Neural cell (in vitro differentiated cells): Measurements from ENCODE around the gene PRKAG2.

Experiments
- EP300 ChIP-seq: fragments of 450-650 bp; conservative IDR thresholded peaks from 2 replicates; pipeline ENCODE4 v1.6.1; 2014; ENCODE audit warnings: antibody characterized with exemption, mild to moderate bottlenecking, moderate library complexity; ENCODE audit not compliant: poor library complexity, severe bottlenecking
- EZH2 ChIP-seq: fragments of 200-600, 300-800 bp; shearing (Covaris generic), sonication (generic); IDR thresholded peaks from 2 replicates; pipeline ENCODE4 v1.6.1; 2014; ENCODE audit warnings: antibody characterized with exemption, low read length, borderline replicate concordance, mild to moderate bottlenecking; ENCODE audit not compliant: insufficient read depth, poor library complexity, severe bottlenecking
- MXI1 ChIP-seq: fragments of 450-650 bp; conservative IDR thresholded peaks from 2 replicates; pipeline ENCODE4 v1.6.1; 2014; ENCODE audit warnings: antibody characterized with exemption, mild to moderate bottlenecking; ENCODE audit not compliant: poor library complexity, severe bottlenecking
- POLR2AphosphoS5 ChIP-seq: IDR thresholded peaks from 2 replicates; pipeline ENCODE4 v1.6.1; 2012
- RAD21 ChIP-seq: fragments of 450-650 bp; conservative IDR thresholded peaks from 2 replicates; pipeline ENCODE4 v1.6.1; 2014; ENCODE audit warnings: antibody characterized with exemption, mild to moderate bottlenecking, moderate library complexity
- SMC3 ChIP-seq: fragments of 450-650 bp; conservative IDR thresholded peaks from 2 replicates; pipeline ENCODE4 v1.6.1; 2014; ENCODE audit warnings: antibody characterized with exemption, mild to moderate bottlenecking, moderate library complexity; ENCODE audit not compliant: poor library complexity
- TAF1 ChIP-seq: IDR thresholded peaks from 2 replicates; pipeline ENCODE4 v1.6.1; 2012; ENCODE audit warnings: low read depth
- TF ChIP-seq, protein P1 (sequence below): fragments of 450-650 bp; IDR thresholded peaks from 2 replicates; pipeline ENCODE4 v1.5.1; 2014; ENCODE audit warnings: antibody characterized with exemption, mild to moderate bottlenecking, moderate library complexity; ENCODE audit not compliant: poor library complexity, severe bottlenecking
- TF ChIP-seq, protein P2 (sequence below): IDR thresholded peaks from 2 replicates; pipeline ENCODE4 v1.6.1; 2012; ENCODE audit warnings: borderline replicate concordance

DNA sequence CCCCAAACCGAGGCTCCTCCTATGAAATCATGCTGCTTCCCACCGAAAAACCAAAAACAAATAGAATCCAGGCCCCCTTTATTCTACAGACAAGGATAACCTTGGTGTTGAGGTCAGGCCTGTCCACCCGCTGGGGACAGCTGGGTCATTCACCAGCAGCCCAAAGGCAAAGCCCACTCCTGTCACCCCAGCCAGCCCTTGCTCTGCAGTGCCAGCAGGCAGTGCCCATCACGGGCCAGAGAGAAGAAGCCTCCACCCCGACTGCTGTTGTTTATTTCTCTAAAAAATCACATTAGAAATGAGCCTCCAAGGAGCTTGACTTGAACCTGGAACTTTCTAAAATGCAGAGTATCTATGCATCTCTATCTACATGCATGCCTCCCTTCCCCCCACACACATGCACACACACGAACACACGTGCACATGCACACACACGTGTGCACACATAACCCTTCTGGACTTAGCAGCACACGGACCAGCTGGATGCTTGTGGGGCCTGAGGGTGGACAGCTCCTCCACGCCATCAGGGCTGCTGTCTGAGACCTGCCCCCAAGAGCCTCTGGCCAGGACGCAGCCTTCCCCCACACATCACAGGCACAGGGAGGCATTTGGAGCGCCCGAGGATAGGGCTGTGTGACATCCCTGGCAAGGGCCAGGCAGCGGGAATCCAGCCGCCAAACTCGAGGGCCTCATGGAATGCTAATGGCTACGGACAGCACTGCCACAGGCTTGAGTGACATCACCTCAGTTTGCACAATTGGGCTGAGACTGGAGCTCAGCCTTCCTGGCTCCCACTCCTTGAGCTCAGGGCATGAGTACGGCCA, 22.8 kb downstream of the PRKAG2 start:
- TF ChIP-seq, protein P1, sequence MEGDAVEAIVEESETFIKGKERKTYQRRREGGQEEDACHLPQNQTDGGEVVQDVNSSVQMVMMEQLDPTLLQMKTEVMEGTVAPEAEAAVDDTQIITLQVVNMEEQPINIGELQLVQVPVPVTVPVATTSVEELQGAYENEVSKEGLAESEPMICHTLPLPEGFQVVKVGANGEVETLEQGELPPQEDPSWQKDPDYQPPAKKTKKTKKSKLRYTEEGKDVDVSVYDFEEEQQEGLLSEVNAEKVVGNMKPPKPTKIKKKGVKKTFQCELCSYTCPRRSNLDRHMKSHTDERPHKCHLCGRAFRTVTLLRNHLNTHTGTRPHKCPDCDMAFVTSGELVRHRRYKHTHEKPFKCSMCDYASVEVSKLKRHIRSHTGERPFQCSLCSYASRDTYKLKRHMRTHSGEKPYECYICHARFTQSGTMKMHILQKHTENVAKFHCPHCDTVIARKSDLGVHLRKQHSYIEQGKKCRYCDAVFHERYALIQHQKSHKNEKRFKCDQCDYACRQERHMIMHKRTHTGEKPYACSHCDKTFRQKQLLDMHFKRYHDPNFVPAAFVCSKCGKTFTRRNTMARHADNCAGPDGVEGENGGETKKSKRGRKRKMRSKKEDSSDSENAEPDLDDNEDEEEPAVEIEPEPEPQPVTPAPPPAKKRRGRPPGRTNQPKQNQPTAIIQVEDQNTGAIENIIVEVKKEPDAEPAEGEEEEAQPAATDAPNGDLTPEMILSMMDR = no peak
- TF ChIP-seq EP300 = no peak
- TF ChIP-seq, protein P2, sequence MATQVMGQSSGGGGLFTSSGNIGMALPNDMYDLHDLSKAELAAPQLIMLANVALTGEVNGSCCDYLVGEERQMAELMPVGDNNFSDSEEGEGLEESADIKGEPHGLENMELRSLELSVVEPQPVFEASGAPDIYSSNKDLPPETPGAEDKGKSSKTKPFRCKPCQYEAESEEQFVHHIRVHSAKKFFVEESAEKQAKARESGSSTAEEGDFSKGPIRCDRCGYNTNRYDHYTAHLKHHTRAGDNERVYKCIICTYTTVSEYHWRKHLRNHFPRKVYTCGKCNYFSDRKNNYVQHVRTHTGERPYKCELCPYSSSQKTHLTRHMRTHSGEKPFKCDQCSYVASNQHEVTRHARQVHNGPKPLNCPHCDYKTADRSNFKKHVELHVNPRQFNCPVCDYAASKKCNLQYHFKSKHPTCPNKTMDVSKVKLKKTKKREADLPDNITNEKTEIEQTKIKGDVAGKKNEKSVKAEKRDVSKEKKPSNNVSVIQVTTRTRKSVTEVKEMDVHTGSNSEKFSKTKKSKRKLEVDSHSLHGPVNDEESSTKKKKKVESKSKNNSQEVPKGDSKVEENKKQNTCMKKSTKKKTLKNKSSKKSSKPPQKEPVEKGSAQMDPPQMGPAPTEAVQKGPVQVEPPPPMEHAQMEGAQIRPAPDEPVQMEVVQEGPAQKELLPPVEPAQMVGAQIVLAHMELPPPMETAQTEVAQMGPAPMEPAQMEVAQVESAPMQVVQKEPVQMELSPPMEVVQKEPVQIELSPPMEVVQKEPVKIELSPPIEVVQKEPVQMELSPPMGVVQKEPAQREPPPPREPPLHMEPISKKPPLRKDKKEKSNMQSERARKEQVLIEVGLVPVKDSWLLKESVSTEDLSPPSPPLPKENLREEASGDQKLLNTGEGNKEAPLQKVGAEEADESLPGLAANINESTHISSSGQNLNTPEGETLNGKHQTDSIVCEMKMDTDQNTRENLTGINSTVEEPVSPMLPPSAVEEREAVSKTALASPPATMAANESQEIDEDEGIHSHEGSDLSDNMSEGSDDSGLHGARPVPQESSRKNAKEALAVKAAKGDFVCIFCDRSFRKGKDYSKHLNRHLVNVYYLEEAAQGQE = no peak
- TF ChIP-seq EZH2 = no peak
- no peak for TF ChIP-seq TAF1
- TF ChIP-seq RAD21 = no peak
- TF ChIP-seq POLR2AphosphoS5 = no peak
- no peak for TF ChIP-seq SMC3
- no peak for TF ChIP-seq MXI1
